VCaP (cell line): ENCODE measurements around the gene TUBGCP3.

Experiments
- H3K27ac ChIP-seq: fragments of 450-650 bp; 2 replicates; pipeline ENCODE4 v1.5.1; 2017
- TF ChIP-seq, protein P1 (sequence below): fragments of 450-650 bp; conservative IDR thresholded peaks from 2 replicates; pipeline ENCODE4 v1.5.1; 2017; ENCODE audit warnings: mild to moderate bottlenecking, moderate library complexity

Gene TUBGCP3

GRCh38 chr13:112580912-112581311 is 7.0 kb downstream of the TUBGCP3 start:
- TF ChIP-seq, protein P1, sequence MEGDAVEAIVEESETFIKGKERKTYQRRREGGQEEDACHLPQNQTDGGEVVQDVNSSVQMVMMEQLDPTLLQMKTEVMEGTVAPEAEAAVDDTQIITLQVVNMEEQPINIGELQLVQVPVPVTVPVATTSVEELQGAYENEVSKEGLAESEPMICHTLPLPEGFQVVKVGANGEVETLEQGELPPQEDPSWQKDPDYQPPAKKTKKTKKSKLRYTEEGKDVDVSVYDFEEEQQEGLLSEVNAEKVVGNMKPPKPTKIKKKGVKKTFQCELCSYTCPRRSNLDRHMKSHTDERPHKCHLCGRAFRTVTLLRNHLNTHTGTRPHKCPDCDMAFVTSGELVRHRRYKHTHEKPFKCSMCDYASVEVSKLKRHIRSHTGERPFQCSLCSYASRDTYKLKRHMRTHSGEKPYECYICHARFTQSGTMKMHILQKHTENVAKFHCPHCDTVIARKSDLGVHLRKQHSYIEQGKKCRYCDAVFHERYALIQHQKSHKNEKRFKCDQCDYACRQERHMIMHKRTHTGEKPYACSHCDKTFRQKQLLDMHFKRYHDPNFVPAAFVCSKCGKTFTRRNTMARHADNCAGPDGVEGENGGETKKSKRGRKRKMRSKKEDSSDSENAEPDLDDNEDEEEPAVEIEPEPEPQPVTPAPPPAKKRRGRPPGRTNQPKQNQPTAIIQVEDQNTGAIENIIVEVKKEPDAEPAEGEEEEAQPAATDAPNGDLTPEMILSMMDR: no peak
- H3K27ac ChIP-seq: no peak overlapping the region

- TF ChIP-seq, protein P1: no peak
- no peak overlapping the region for H3K27ac ChIP-seq
Measured at GRCh38 chr13:112580211-112580610, 7.7 kb downstream of the TUBGCP3 start.

- TF ChIP-seq, protein P1: no peak
- H3K27ac ChIP-seq: no peak overlapping the region
Measured at GRCh38 chr13:112579310-112579843, 8.6 kb downstream of the TUBGCP3 start.

DNA sequence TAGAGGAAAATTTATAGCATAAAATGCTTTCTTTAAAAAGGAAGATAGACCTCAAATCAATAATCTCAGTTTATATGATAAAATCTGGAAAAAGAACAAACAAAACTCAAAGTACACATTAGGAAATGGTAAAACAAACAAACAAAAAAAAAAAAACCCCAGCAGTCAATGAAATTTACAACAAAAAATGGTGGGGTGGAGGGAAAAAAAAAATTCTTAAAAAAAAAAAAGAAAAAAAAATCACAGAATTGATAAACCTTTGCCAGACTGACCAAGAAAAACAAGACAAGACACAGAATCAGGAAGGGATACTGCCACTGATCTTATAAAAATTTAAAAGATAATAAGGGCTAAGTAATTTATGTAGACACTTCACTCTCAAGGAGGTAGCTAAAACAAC is 11.2 kb downstream of the TUBGCP3 start:
- TF ChIP-seq, protein P1: no peak
- no peak overlapping the region for H3K27ac ChIP-seq

DNA sequence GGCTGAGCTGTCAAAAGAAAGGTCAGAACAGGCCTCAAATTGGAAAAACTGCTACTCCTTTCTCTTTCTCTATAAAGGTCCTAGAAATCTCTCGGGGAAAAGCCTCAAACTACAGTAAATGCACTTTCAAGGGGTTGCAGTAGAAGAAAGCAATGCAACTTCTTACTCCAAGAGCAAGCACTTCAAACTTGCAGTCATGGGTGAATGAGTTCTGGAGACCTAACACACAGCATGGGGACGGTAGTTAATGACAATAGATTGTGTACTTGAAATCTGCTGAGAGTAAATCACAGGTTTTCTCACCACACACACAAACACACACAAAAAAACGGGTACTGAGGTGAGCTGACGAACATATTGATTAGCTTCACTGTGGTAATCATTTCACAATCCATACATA is 11.8 kb downstream of the TUBGCP3 start:
- no peak overlapping the region for H3K27ac ChIP-seq
- TF ChIP-seq, protein P1: no peak

GRCh38 chr13:112575675-112576074 is 12.3 kb downstream of the TUBGCP3 start:
- TF ChIP-seq, protein P1: no peak
- no peak overlapping the region for H3K27ac ChIP-seq

- no peak overlapping the region for H3K27ac ChIP-seq
- TF ChIP-seq, protein P1: no peak
Measured at GRCh38 chr13:112574834-112575613, 12.9 kb downstream of the TUBGCP3 start.
